IMR-90 (cell line): ENCODE data around the gene LYZL6.

Experiments
- CEBPB ChIP-seq: IDR thresholded peaks from 2 replicates; pipeline ENCODE4 v1.6.1; 2012; ENCODE audit warnings: low read depth, low read length, improper control_type of control experiment
- ELK1 ChIP-seq: fragments of 150-350 bp; IDR thresholded peaks from 2 replicates; pipeline ENCODE4 v1.6.1; 2016; ENCODE audit warnings: low read depth, mild to moderate bottlenecking, low read length, moderate library complexity, borderline replicate concordance
- FOS ChIP-seq: fragments of 150-350 bp; IDR thresholded peaks from 2 replicates; pipeline ENCODE4 v1.6.1; 2016; ENCODE audit warnings: low read depth, low read length
- MXI1 ChIP-seq: IDR thresholded peaks from 2 replicates; pipeline ENCODE4 v1.6.1; 2012; ENCODE audit warnings: low read depth, mild to moderate bottlenecking, low read length, moderate library complexity, borderline replicate concordance
- NFE2L2 ChIP-seq: fragments of 150-350 bp; IDR thresholded peaks from 2 replicates; pipeline ENCODE4 v1.6.1; 2016; ENCODE audit warnings: low read depth, mild to moderate bottlenecking, low read length
- POLR2A ChIP-seq: IDR thresholded peaks from 2 replicates; pipeline ENCODE4 v1.6.1; 2012; ENCODE audit warnings: mild to moderate bottlenecking, low read depth, low read length
- RAD21 ChIP-seq: IDR thresholded peaks from 2 replicates; pipeline ENCODE4 v1.6.1; 2012; ENCODE audit warnings: low read length, improper control_type of control experiment
- RCOR1 ChIP-seq: IDR thresholded peaks from 2 replicates; pipeline ENCODE4 v1.6.1; 2012; ENCODE audit warnings: mild to moderate bottlenecking, low read length, improper control_type of control experiment; ENCODE audit not compliant: insufficient replicate concordance
- RFX5 ChIP-seq: IDR thresholded peaks from 2 replicates; pipeline ENCODE4 v1.8.0; 2012; ENCODE audit warnings: low read depth, mild to moderate bottlenecking, low read length, moderate library complexity
- TF ChIP-seq, protein P1 (sequence below): conservative IDR thresholded peaks from 2 replicates; pipeline ENCODE4 v1.5.1; 2012; ENCODE audit warnings: mild to moderate bottlenecking, low read depth, low read length, improper control_type of control experiment

- TF ChIP-seq, protein P1, sequence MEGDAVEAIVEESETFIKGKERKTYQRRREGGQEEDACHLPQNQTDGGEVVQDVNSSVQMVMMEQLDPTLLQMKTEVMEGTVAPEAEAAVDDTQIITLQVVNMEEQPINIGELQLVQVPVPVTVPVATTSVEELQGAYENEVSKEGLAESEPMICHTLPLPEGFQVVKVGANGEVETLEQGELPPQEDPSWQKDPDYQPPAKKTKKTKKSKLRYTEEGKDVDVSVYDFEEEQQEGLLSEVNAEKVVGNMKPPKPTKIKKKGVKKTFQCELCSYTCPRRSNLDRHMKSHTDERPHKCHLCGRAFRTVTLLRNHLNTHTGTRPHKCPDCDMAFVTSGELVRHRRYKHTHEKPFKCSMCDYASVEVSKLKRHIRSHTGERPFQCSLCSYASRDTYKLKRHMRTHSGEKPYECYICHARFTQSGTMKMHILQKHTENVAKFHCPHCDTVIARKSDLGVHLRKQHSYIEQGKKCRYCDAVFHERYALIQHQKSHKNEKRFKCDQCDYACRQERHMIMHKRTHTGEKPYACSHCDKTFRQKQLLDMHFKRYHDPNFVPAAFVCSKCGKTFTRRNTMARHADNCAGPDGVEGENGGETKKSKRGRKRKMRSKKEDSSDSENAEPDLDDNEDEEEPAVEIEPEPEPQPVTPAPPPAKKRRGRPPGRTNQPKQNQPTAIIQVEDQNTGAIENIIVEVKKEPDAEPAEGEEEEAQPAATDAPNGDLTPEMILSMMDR, result no peak
- TF ChIP-seq POLR2A, result no peak
- no peak for TF ChIP-seq FOS
- no peak for TF ChIP-seq ELK1
- no peak for TF ChIP-seq MXI1
- TF ChIP-seq RAD21, result no peak
- no peak for TF ChIP-seq RCOR1
- TF ChIP-seq CEBPB, result no peak
- no peak for TF ChIP-seq RFX5
- no peak for TF ChIP-seq NFE2L2
These were observed 24.8 kb downstream of the LYZL6 start for GRCh38 chr17:35918665-35919064.
